ENCODE data around the gene SEC23IP. TPM values are rescaled to one million over a fixed set of nuclear protein-coding genes. Genes with fewer than 3 reads are reported as not detected.
"Not testable (repeated sequence)": the region's sequence is repeated elsewhere in the genome, so short reads cannot be mapped to it uniquely, and the experiment has no call there.

Gene SEC23IP
- polyA plus RNA-seq, 4 donors: 7.8 to 42.0 (median 9.8) TPM

DNA sequence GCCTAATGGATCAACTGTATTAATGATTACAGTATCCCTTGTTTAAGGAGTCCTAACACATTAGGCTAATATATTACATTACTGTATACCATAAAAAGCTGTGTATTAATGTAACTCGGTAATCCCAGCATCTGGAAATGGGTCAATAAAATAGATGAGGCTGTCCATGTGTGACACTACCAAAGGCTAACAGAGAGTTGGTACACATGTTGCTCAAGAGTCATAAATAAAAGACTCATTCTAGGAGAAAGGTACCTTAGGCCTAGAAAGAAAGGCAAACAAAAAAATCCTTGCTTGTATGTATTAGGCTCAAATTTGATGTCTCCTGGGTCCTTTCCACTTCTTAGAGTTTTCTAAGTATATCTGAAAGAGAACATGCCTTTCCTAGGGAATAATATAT is 34.5 kb upstream of the SEC23IP start:
- Histone ChIP-seq H3K4me3 (ENCODE audit: low read depth in 1 of 3, low read length in 3 of 3) (no peak overlapping the region), H3K36me3 (ENCODE audit: control insufficient read depth in 3 of 3, insufficient read depth in 2 of 3, low read depth in 1 of 3, low read length in 3 of 3) (peaks cover 2 to 19% (median 2%) of the 10 kb centered on the region in 3 donors), H3K27ac (ENCODE audit: low read depth in 1 of 3, low read length in 2 of 3) (no peak overlapping the region), H3K27me3 (ENCODE audit: control insufficient read depth in 3 of 3, insufficient read depth in 3 of 3, low read length in 3 of 3) (no peaks in the 10 kb centered on the region), H3K9me3 (ENCODE audit: control insufficient read depth in 2 of 2, insufficient read depth in 1 of 2, low read depth in 1 of 2, low read length in 1 of 2) (no peaks in the 10 kb centered on the region), H3K4me1 (ENCODE audit: control insufficient read depth in 3 of 3, insufficient read depth in 2 of 3, low read depth in 1 of 3, low read length in 2 of 3) (no peaks in the 10 kb centered on the region)
- peak in 1 of 2 donors; percentile 16 for DNase-seq
- WGBS, 3 donors: 33 to 54% (median 40%) methylated on average over 1 of the region's 1 CpG
- no peak for FAIRE-seq

DNA sequence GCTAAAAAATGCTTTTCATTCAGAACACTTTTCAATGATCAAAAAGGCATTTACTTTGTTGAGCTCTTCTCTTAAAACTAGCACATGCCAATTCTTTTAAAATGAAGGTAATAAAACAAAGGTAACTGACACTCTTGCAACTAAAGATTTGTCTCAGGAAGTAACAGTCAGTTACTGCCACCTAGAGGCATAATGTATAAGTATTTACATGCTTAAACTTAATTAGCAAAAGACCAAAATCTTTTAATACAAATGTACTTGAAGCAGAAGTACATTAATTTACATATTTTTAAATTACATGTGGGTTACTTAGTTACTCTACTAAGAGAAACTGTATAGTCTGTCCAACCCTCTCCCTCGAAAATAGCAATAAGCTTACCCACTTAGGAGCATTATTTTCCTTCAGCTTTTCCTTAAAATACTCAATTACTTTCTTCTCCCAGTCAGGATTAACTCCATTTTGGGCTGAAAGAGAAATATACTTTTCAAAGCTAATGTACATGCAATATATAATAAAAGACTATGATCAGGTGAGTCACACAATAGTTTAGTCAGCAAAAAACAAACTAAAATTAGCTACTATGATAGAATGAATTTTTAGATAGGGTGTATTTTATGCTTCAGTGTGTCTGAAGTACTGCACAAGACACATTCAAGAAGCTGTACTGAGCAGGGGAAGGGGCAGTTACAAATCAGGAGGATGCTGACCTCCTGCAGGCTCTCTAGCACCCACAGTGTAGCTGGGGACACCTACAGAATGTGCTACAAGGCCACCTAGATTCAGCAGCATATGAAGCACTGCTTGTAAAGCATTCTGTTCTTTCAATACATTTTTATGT is 32.9 kb upstream of the SEC23IP start:
- 62 to 63% (median 63%) methylated on average over 1 of the region's 1 CpG for WGBS, 3 donors
- H3K4me3 ChIP-seq (ENCODE audit: low read depth in 1 of 3, low read length in 3 of 3): no peak overlapping the region
- no peaks in the 10 kb centered on the region for H3K4me1 ChIP-seq (ENCODE audit: control insufficient read depth in 3 of 3, insufficient read depth in 2 of 3, low read depth in 1 of 3, low read length in 2 of 3)
- DNase-seq (peak; percentile 44 to 56), FAIRE-seq (peak; percentile 33)
- H3K9me3 ChIP-seq (ENCODE audit: control insufficient read depth in 2 of 2, insufficient read depth in 1 of 2, low read depth in 1 of 2, low read length in 1 of 2): peaks cover 0 to 3% of the 10 kb centered on the region in 2 donors
- H3K27me3 ChIP-seq (ENCODE audit: control insufficient read depth in 3 of 3, insufficient read depth in 3 of 3, low read length in 3 of 3): no peaks in the 10 kb centered on the region
- peak overlapping the region in 1 of 3 donors; percentile 39 for H3K27ac ChIP-seq (ENCODE audit: low read depth in 1 of 3, low read length in 2 of 3)
- peaks cover 0 to 10% (median 2%) of the 10 kb centered on the region in 3 donors for H3K36me3 ChIP-seq (ENCODE audit: control insufficient read depth in 3 of 3, insufficient read depth in 2 of 3, low read depth in 1 of 3, low read length in 3 of 3)

DNA sequence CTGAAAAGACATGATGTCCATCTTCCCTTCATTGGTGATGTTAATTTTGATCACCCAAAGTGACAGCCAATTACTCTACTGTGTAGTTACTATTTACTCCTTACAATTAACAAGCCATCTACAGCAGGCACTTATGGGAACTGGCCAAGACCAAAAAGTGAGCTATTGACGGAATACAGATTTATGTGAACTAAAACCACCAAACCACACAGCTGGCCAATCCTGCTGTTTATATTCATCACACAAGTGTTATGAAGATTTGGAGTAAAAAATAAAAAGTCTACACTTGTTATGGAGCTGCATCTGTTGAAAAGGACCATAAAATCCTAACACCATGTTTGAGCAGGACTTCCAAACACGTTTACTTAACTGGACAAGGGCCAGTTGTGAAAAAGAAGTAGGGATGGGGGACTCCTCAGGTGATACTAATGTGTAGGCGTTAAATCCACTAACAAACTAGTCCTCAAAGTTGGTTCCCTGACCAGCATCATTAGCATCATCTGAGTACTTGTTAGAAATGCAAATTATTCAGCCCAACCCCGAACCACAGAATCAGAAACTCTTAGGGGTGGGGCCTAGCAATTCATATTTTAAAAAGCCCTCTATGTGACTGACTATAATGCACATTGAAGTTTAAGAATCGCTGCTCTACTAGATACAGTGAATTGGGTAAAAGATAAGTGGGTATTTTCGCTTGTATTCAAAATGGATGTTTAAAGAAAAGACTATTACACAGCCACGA is 31.5 kb upstream of the SEC23IP start:
- no peaks in the 10 kb centered on the region for H3K27me3 ChIP-seq (ENCODE audit: control insufficient read depth in 3 of 3, insufficient read depth in 3 of 3, low read length in 3 of 3)
- H3K27ac ChIP-seq (ENCODE audit: low read depth in 1 of 3, low read length in 2 of 3): no peak overlapping the region
- DNase-seq: no peak
- WGBS, 3 donors: 64 to 70% (median 68%) methylated on average over 7 of the region's 7 CpGs
- H3K9me3 ChIP-seq (ENCODE audit: control insufficient read depth in 2 of 2, insufficient read depth in 1 of 2, low read depth in 1 of 2, low read length in 1 of 2): peaks cover 0 to 3% of the 10 kb centered on the region in 2 donors
- no peaks in the 10 kb centered on the region for H3K4me1 ChIP-seq (ENCODE audit: control insufficient read depth in 3 of 3, insufficient read depth in 2 of 3, low read depth in 1 of 3, low read length in 2 of 3)
- FAIRE-seq: no peak
- H3K36me3 ChIP-seq (ENCODE audit: control insufficient read depth in 3 of 3, insufficient read depth in 2 of 3, low read depth in 1 of 3, low read length in 3 of 3): peaks cover 0 to 9% (median under 1%) of the 10 kb centered on the region in 3 donors
- no peak overlapping the region for H3K4me3 ChIP-seq (ENCODE audit: low read depth in 1 of 3, low read length in 3 of 3)

DNA sequence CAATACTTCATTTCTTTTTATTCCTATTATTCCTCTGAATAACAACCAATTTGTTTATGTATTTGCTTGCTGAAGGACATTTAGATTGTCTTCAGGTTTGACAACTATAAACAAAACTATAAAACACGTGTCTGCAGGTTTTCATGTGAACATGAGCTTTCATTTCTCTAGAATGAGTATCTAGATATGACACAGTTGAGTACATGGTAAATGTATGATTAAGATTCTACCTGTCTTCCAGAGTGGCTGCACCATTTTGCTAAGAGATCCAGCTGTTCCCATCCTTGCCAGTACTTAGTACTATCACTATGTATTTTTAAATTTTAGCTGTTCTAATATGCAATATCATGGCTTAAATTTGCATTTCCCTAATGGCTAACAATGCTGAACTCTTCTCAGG is 30.0 kb upstream of the SEC23IP start:
- FAIRE-seq: no peak
- H3K9me3 ChIP-seq (ENCODE audit: control insufficient read depth in 2 of 2, insufficient read depth in 1 of 2, low read depth in 1 of 2, low read length in 1 of 2): peaks cover 0 to 3% of the 10 kb centered on the region in 2 donors
- H3K4me3 ChIP-seq (ENCODE audit: low read depth in 1 of 3, low read length in 3 of 3): no peak overlapping the region
- no peak for DNase-seq
- peaks cover 0 to 6% (median 0%) of the 10 kb centered on the region in 3 donors for H3K36me3 ChIP-seq (ENCODE audit: control insufficient read depth in 3 of 3, insufficient read depth in 2 of 3, low read depth in 1 of 3, low read length in 3 of 3)
- no peaks in the 10 kb centered on the region for H3K4me1 ChIP-seq (ENCODE audit: control insufficient read depth in 3 of 3, insufficient read depth in 2 of 3, low read depth in 1 of 3, low read length in 2 of 3)
- WGBS, 3 donors: 46 to 67% (median 55%) methylated on average over 1 of the region's 1 CpG
- H3K27me3 ChIP-seq (ENCODE audit: control insufficient read depth in 3 of 3, insufficient read depth in 3 of 3, low read length in 3 of 3): no peaks in the 10 kb centered on the region
- H3K27ac ChIP-seq (ENCODE audit: low read depth in 1 of 3, low read length in 2 of 3): no peak overlapping the region

DNA sequence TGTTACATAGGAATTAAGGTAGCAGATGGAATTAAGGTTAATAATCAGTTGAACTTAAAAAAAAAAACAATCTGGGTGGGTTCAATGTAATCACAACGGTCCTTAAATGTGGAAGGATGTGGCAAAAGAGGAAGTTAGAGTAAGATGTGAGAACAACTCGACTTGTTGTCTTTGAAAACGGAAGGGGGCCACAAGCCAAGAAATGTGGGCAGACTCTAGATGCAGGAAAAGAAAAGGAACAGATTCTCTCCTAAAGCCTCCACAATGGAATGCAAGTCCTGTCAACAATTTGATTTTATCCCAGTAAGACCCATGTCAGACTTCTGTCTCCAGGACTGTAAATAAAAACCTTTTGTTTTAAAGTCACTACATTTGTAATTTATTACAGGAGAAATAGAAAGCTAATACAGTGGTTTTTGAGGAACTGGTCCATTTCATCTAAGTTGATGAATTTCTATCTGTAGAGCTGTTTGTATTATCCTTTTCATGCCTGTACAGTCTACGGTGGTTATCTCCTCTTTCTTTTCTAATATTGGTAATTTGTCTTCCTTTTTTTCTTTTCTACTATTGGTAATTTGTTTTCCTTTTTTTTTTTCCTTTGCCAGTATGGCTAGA is 28.5 kb upstream of the SEC23IP start:
- no peak overlapping the region for H3K27ac ChIP-seq (ENCODE audit: low read depth in 1 of 3, low read length in 2 of 3)
- H3K27me3 ChIP-seq (ENCODE audit: control insufficient read depth in 3 of 3, insufficient read depth in 3 of 3, low read length in 3 of 3): no peaks in the 10 kb centered on the region
- H3K4me1 ChIP-seq (ENCODE audit: control insufficient read depth in 3 of 3, insufficient read depth in 2 of 3, low read depth in 1 of 3, low read length in 2 of 3): no peaks in the 10 kb centered on the region
- peaks cover 0 to 3% of the 10 kb centered on the region in 2 donors for H3K9me3 ChIP-seq (ENCODE audit: control insufficient read depth in 2 of 2, insufficient read depth in 1 of 2, low read depth in 1 of 2, low read length in 1 of 2)
- WGBS, 3 donors: 47 to 60% (median 56%) methylated on average over 4 of the region's 4 CpGs
- DNase-seq: no peak
- no peak overlapping the region for H3K4me3 ChIP-seq (ENCODE audit: low read depth in 1 of 3, low read length in 3 of 3)
- H3K36me3 ChIP-seq (ENCODE audit: control insufficient read depth in 3 of 3, insufficient read depth in 2 of 3, low read depth in 1 of 3, low read length in 3 of 3): peaks cover 0 to 6% (median 0%) of the 10 kb centered on the region in 3 donors
- no peak for FAIRE-seq

DNA sequence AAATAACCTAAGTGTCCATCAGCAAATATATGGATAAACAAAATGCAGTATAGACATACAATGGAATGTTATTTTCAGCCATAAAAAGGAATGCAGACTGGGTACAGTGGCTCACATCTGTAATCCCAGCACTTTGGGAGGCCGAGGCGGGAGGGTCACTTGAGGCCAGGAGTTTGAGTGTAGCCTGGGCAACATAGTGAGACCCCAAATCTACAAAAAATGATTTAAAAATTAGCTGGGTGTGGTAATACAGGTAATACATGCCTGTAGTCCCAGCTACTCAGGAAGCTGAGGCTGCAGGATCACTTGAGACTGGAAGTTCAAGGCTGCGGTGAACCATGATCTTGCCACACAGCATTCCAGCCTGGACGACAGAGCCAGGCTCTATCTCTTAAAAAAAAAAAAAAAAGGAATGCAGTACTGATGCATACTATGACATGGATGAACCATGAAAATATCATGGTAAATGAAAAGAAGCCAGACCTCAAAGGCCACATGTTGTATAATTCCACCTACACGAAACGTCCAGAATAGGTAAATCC is 26.8 kb upstream of the SEC23IP start:
- H3K27me3 ChIP-seq (ENCODE audit: control insufficient read depth in 3 of 3, insufficient read depth in 3 of 3, low read length in 3 of 3): no peaks in the 10 kb centered on the region
- peaks cover 0 to 3% of the 10 kb centered on the region in 2 donors for H3K9me3 ChIP-seq (ENCODE audit: control insufficient read depth in 2 of 2, insufficient read depth in 1 of 2, low read depth in 1 of 2, low read length in 1 of 2)
- FAIRE-seq (no peak), DNase-seq (no peak)
- H3K36me3 ChIP-seq (ENCODE audit: control insufficient read depth in 3 of 3, insufficient read depth in 2 of 3, low read depth in 1 of 3, low read length in 3 of 3): peaks cover 0 to 6% (median 0%) of the 10 kb centered on the region in 3 donors
- H3K27ac ChIP-seq (ENCODE audit: low read depth in 1 of 3, low read length in 2 of 3): no peak overlapping the region
- H3K4me1 ChIP-seq (ENCODE audit: control insufficient read depth in 3 of 3, insufficient read depth in 2 of 3, low read depth in 1 of 3, low read length in 2 of 3): no peaks in the 10 kb centered on the region
- H3K4me3 ChIP-seq (ENCODE audit: low read depth in 1 of 3, low read length in 3 of 3): no peak overlapping the region
- WGBS, 3 donors: 90 to 94% (median 93%) methylated on average over 6 of the region's 6 CpGs

DNA sequence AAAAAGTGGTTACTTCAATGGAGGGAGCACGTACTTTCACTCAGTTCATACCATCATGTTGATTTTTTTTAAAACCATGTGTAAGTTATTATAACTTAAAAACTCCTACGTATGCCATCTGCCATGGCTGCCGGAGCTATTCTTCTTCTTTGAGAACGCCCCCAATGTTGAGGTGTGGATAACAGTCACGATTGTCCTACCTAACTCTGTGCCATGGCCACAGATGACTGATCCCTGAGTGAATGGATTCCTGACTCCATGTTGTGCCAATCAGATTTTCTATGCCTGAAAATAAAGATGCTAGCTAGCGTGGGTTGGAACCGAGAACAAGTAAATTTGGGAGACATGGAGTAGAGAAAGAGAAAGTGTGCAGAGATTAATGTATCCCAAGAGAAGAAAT is 25.2 kb upstream of the SEC23IP start:
- Histone ChIP-seq H3K9me3 (ENCODE audit: control insufficient read depth in 2 of 2, insufficient read depth in 1 of 2, low read depth in 1 of 2, low read length in 1 of 2) (peaks cover 0 to 3% of the 10 kb centered on the region in 2 donors), H3K27ac (ENCODE audit: low read depth in 1 of 3, low read length in 2 of 3) (no peak overlapping the region), H3K27me3 (ENCODE audit: control insufficient read depth in 3 of 3, insufficient read depth in 3 of 3, low read length in 3 of 3) (no peaks in the 10 kb centered on the region), H3K4me1 (ENCODE audit: control insufficient read depth in 3 of 3, insufficient read depth in 2 of 3, low read depth in 1 of 3, low read length in 2 of 3) (peaks cover 0 to 3% (median 0%) of the 10 kb centered on the region in 3 donors), H3K4me3 (ENCODE audit: low read depth in 1 of 3, low read length in 3 of 3) (no peak overlapping the region), H3K36me3 (ENCODE audit: control insufficient read depth in 3 of 3, insufficient read depth in 2 of 3, low read depth in 1 of 3, low read length in 3 of 3) (peaks cover 0 to 2% (median 0%) of the 10 kb centered on the region in 3 donors)
- WGBS, 3 donors: 84 to 88% (median 84%) methylated on average over 7 of the region's 7 CpGs
- no peak for FAIRE-seq
- no peak for DNase-seq

DNA sequence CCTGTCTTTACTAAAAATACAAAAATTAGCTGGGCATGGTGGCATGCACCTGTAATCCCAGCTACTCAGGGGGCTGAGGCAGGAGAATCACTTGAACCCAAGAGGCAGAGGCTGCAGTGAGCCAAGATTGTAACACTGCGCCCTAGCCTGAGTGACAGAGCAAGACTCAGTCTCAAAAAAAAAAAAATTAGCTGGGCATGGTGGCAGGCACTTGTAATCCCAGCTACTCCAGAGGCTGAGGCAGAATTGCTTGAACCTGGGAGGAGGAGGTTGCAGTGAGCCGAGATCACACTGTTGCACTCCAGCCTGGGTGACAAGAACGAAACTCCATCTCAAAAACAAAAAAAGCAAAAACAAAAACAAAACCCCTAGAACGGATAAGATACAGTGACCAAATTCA is 23.1 kb upstream of the SEC23IP start:
- 78 to 81% (median 80%) methylated on average over 4 of the region's 4 CpGs for WGBS, 3 donors
- not testable (repeated sequence) for H3K4me1 ChIP-seq (ENCODE audit: control insufficient read depth in 3 of 3, insufficient read depth in 2 of 3, low read depth in 1 of 3, low read length in 2 of 3); H3K9me3 ChIP-seq (ENCODE audit: control insufficient read depth in 2 of 2, insufficient read depth in 1 of 2, low read depth in 1 of 2, low read length in 1 of 2); DNase-seq; H3K27ac ChIP-seq (ENCODE audit: low read depth in 1 of 3, low read length in 2 of 3); H3K4me3 ChIP-seq (ENCODE audit: low read depth in 1 of 3, low read length in 3 of 3); H3K36me3 ChIP-seq (ENCODE audit: control insufficient read depth in 3 of 3, insufficient read depth in 2 of 3, low read depth in 1 of 3, low read length in 3 of 3); H3K27me3 ChIP-seq (ENCODE audit: control insufficient read depth in 3 of 3, insufficient read depth in 3 of 3, low read length in 3 of 3); FAIRE-seq
